BJ (cell line): ENCODE data around the gene CAMSAP1. TPM values are rescaled to one million over a fixed set of nuclear protein-coding genes. Genes with fewer than 3 reads are reported as not detected.

Experiments
- CTCF ChIA-PET: fragments of 350-600 bp; formaldehyde crosslinking; extraction: SDS; loops from one replicate; lab custom pipeline; 2021; ENCODE audit warnings: antibody characterized with exemption, inconsistent platforms; lab: Yijun Ruan, JAX
- POLR2A ChIA-PET: fragments of 300-600 bp; sonication (Branson Sonifier 250); formaldehyde crosslinking; extraction: SDS; loops from one replicate; lab custom pipeline; 2021; ENCODE audit warnings: antibody characterized with exemption; lab: Charles Lee
- DNase-seq: peaks from one replicate; pipeline ENCODE4 v3.0.0-alpha.2; 2011; ENCODE audit warnings: low read depth
- H3K27me3 ChIP-seq: 2 replicates; pipeline ENCODE4 v1.6.0; 2011; ENCODE audit warnings: low read length; ENCODE audit not compliant: control insufficient read depth, insufficient read depth
- H3K36me3 ChIP-seq: 2 replicates; pipeline ENCODE4 v1.5.1; 2011; ENCODE audit warnings: low read length; ENCODE audit not compliant: control insufficient read depth, insufficient read depth
- H3K4me3 ChIP-seq: 2 replicates; pipeline ENCODE4 v1.5.1; 2011; ENCODE audit warnings: low read depth, mild to moderate bottlenecking, control low read depth, low read length
- polyA plus RNA-seq: library from polyadenylated mRNA; depleted of rRNA; stranded (reverse); fragments of >200 nt; gene quantifications from 2 replicates; pipeline ENCODE4 v1.2.3, GENCODE V29; 2011
- TF ChIP-seq, protein P1 (sequence below): IDR thresholded peaks from 2 replicates; pipeline ENCODE4 v1.5.1; 2011; ENCODE audit warnings: low read depth, mild to moderate bottlenecking, control low read depth, inconsistent platforms, low read length, moderate library complexity; ENCODE audit not compliant: insufficient read depth

Gene CAMSAP1
- polyA plus RNA-seq, 1 experiment, result 4.1 TPM

DNA sequence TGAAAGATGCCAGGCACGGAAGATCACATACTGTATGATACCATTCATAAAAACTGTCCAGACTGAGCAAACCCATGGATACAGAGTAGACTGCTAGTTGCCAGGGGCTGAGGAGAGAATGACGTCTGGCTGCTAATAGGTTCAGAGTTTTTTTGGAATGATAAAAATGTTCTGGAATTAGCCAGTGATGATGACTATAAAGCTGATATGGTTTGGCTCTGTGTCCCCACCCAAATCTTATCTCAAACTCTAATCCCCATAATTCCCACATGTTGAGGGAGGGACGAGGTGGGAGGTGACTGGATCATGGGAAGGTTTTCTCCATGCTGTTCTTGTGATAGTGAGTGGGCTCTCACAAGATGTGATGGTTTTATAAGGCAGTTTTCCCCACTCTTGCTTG, 37.4 kb downstream of the CAMSAP1 start:
- ChIA-PET CTCF (no interaction called here), POLR2A (no interaction called here)
- H3K36me3 ChIP-seq, result no peaks in the 10 kb centered on the region
- DNase-seq, result no peak
- no peak overlapping the region for H3K4me3 ChIP-seq
- TF ChIP-seq, protein P1, sequence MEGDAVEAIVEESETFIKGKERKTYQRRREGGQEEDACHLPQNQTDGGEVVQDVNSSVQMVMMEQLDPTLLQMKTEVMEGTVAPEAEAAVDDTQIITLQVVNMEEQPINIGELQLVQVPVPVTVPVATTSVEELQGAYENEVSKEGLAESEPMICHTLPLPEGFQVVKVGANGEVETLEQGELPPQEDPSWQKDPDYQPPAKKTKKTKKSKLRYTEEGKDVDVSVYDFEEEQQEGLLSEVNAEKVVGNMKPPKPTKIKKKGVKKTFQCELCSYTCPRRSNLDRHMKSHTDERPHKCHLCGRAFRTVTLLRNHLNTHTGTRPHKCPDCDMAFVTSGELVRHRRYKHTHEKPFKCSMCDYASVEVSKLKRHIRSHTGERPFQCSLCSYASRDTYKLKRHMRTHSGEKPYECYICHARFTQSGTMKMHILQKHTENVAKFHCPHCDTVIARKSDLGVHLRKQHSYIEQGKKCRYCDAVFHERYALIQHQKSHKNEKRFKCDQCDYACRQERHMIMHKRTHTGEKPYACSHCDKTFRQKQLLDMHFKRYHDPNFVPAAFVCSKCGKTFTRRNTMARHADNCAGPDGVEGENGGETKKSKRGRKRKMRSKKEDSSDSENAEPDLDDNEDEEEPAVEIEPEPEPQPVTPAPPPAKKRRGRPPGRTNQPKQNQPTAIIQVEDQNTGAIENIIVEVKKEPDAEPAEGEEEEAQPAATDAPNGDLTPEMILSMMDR, result no peak
- H3K27me3 ChIP-seq, result no peaks in the 10 kb centered on the region

DNA sequence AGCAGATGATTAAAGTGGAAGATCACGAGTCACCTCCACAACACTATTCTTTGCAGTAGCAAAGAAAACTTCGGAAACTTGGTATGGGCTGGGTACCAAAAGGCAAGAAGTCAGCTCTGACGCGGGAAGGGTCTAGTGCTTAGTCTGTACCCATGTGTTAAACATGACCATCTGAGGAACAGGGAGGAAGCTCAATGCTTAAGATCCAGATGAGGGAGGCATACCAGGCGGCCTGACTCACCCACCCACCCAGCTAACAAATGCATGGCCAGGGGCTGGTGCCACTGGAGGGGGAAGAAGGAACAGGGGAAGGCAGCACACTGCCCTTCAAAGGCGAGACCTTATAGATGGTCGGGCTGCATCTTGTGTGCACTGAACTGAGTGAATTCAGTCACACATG, 41.8 kb downstream of the CAMSAP1 start:
- TF ChIP-seq, protein P1, result no peak

DNA sequence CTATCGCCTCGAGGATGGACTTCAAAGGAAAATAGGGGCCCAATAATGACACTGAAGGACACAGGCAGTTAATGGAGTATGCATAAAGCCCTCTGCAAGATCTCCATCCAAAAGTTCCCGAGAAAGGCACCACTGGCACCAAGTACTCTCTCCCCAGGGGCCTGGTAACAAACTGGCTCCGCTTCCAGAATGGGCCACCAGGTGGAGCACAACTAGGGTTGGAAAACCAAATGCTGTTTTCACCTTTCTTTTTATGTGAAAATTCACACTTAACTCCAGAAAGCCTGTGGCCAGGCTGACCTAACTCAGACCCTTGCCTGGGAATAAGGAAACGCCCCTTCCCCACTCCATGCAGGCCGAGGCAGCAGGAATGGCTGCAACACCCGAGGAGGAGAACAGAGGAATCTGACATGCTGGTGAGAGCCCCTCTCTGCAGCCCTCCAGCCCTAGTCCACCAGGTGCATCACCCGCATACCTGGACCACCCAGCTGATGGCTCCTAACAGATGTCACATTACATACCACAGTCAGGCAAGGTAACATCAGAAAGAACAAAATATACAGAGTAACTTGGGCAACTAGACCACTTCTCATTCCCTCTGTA, 42.8 kb downstream of the CAMSAP1 start:
- Histone ChIP-seq H3K27me3 (no peaks in the 10 kb centered on the region), H3K4me3 (no peak overlapping the region), H3K36me3 (no peaks in the 10 kb centered on the region)
- DNase-seq, result no peak
- POLR2A ChIA-PET, result no interaction called here
- CTCF ChIA-PET, result interaction anchor here (0.6 to 3.1 kb wide), 18 partner anchors 10 to 370 kb away, joined by 3 to 17 read pairs (median 4); partner anchors contain the start of gene UBAC1
- TF ChIP-seq, protein P1, result peak; percentile 96

More for the DNA sequence above, 41.8 kb downstream of the CAMSAP1 start:
- no peak for DNase-seq
- no peak overlapping the region for H3K4me3 ChIP-seq
- ChIA-PET CTCF (interaction anchor here (1.0 to 3.1 kb wide), 6 partner anchors 9 to 258 kb away, joined by 3 to 15 read pairs (median 8); partner anchors contain the start of gene UBAC1), POLR2A (interaction anchor here (0.6 kb wide), 1 partner anchor 313 kb away, joined by 3 read pairs; no protein-coding TSS in a partner anchor)
- no peaks in the 10 kb centered on the region for H3K36me3 ChIP-seq
- H3K27me3 ChIP-seq, result no peaks in the 10 kb centered on the region

DNA sequence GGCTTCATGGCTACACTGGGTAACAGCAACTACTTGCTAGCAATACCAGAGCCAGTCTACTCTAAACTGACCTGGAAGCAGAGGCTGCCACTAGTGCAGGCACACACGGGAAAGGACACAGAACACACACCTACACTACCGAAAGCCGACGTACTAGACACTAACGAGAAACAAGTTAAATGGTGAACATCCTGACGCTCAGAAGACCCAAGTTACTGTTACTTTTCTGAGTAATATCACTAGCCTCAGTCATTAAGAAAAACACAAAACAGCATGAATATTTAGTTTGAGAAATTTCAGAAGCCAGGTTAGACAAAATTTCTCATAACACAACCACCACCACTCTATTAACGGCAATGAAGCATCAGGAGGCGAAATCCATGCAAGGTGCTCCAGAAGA, 44.5 kb downstream of the CAMSAP1 start:
- POLR2A ChIA-PET, result no interaction called here
- no peak for DNase-seq
- Histone ChIP-seq H3K36me3 (no peaks in the 10 kb centered on the region), H3K27me3 (no peaks in the 10 kb centered on the region), H3K4me3 (no peak overlapping the region)
- CTCF ChIA-PET, result interaction anchor here (0.6 to 4.1 kb wide), 5 partner anchors 8 to 1826 kb away, joined by 3 to 17 read pairs (median 3); no protein-coding TSS in a partner anchor
- TF ChIP-seq, protein P1, result no peak

DNA sequence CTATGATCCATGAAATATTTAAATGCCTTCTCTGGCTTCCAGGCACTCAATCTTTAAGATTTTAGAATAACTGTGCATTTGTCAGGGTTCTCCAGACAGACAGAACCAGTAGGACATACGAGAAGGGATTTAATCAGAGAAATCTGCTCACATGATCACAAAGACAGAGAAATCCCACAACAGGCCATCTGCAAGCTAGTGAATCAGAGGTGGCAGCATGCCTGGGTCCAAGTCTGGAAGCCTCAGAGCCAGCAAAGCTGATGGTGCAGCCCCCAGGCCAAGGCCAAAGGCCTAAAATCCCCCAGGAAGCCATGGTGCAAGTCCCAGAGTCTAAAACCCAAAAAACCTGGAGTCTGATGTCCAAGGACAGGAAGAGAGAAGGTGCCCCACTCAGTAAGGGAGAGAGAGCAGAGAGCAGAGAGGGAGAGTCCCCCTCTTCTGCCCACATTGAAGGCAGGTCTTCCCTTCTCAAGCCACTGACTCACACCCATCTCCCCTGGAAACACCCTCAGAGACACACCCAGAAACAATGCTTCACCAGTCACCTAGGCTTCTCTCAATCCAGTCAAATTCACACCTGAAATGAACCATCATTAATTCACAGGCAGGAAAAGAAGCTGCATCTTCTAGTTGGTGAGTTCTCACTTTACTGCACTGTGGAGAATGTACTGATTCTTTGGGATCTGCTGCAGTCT, 48.7 kb downstream of the CAMSAP1 start:
- TF ChIP-seq, protein P1, result no peak
- CTCF ChIA-PET, result interaction anchor here (0.6 to 4.1 kb wide), 3 partner anchors 17 to 1444 kb away, joined by 3 to 14 read pairs (median 3); no protein-coding TSS in a partner anchor
- H3K27me3 ChIP-seq, result no peaks in the 10 kb centered on the region
- POLR2A ChIA-PET, result no interaction called here
- H3K4me3 ChIP-seq, result no peak overlapping the region
- no peak for DNase-seq
- peaks cover 2% of the 10 kb centered on the region; the same call in 1 of the 2 replicates for H3K36me3 ChIP-seq
